ENCODE measurements around the gene ARPP21.
A peak's percentile ranks its signal among the peaks of the same experiment; 100 is the strongest.

Gene ARPP21

DNA sequence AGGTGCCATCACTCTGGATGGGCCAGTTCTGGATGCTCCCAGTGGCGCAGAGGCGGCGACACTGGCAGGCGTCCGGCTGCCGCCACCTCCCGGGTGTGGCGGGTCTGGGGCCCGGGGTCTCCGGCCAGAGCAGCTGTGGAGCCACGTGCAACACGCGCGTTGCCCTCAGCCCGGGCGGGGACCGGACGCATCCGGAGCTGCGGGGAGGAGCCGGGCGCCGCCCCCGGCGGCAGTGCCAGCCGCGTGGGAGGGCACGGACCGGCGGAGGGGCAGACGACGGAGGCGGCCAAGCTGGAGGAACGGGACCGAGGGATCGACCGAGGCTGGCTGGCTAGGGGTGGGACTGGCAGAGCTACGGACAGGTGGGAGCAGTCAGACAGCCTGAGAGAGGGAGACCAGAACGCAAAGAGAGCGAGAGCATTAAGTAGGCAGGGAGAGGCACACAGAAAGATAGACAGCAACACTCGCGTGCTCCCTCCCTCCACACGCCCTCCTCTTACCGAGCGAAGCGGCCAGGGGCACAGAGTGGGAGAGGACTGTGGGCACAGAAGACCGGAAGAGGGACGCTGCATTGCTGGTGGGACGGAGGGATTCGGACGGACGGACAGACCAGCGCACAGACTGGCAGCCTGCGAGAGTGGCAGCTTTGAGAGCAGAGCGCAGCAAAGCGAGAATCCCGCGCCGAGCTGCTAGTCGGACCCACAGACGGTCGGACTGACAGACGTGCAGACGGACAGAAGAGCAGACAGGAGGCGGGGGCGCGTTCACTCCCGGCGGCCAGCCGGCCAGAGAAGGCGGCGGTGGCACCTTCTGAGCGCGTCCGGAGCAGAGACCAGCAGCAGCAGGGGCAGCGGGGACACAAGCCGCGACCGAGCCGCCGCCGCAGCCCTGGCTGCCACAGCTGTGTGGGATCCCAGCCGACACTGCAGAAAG lies at the start of gene ARPP21:
Gene ARPP21 (plus strand): TSS at position 272 of the 933 bp plus-strand sequence. CDS start 42,227 bp downstream, outside the sequence.
- Mint-ChIP-seq H3K27ac (no peak within 1 kb of the TSS), H3K4me1 (peaks cover 19% of the 10 kb centered on the region), H3K9me3 (peaks cover 5% of the 10 kb centered on the region), H3K36me3 (ENCODE audit: low read depth) (no peaks in the 10 kb centered on the region), H3K27me3 (ENCODE audit: low read depth, poor library complexity) (peaks cover 63% of the 10 kb centered on the region), H3K4me3 (peak within 1 kb of the TSS; percentile 94)
- DNase-seq: peak; percentile 64
- TF ChIP-seq, protein P1, sequence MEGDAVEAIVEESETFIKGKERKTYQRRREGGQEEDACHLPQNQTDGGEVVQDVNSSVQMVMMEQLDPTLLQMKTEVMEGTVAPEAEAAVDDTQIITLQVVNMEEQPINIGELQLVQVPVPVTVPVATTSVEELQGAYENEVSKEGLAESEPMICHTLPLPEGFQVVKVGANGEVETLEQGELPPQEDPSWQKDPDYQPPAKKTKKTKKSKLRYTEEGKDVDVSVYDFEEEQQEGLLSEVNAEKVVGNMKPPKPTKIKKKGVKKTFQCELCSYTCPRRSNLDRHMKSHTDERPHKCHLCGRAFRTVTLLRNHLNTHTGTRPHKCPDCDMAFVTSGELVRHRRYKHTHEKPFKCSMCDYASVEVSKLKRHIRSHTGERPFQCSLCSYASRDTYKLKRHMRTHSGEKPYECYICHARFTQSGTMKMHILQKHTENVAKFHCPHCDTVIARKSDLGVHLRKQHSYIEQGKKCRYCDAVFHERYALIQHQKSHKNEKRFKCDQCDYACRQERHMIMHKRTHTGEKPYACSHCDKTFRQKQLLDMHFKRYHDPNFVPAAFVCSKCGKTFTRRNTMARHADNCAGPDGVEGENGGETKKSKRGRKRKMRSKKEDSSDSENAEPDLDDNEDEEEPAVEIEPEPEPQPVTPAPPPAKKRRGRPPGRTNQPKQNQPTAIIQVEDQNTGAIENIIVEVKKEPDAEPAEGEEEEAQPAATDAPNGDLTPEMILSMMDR (IDR thresholded peaks at IDR 0.05): no peak

DNA sequence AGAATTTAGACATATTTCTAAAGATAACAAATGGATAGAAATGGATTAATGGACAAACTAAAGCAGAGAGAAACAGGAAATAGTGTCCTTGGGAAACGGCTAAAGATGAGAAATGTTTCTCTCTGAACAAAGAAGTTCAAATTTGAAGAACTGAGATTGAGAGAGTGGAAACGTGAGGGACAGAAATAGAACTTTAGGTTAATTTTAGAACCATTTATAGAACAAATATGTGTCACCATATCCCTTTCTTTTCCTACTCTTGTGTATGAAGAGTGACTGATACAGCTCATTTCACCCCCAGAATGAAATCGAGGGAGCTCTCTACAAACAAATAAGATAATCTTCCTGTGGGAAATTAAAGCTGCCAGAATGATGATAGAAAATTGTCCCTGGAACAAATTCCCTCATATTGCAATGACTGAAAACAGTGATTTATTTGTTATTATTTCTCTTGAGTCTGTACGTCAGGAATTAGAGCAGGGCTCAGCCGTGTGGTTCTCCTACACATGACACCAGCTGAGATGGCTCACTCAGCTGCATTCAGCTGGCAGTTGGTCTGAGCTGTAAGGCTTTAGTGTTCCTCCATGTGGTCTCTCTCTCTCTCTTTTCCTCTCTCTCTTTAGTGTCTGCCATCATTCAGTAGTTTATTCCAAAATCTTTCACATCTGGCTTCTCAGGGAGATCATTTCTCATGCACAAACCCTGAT lies 46.6 kb upstream of the ARPP21 start:
- H3K27ac Mint-ChIP-seq: no peak overlapping the region
- H3K9me3 Mint-ChIP-seq: peaks cover 10% of the 10 kb centered on the region
- H3K36me3 Mint-ChIP-seq (ENCODE audit: low read depth): no peaks in the 10 kb centered on the region
- TF ChIP-seq, protein P1 (IDR thresholded peaks at IDR 0.05): no peak
- no peak overlapping the region for H3K4me3 Mint-ChIP-seq
- no peak for DNase-seq
- H3K27me3 Mint-ChIP-seq (ENCODE audit: low read depth, poor library complexity): peaks cover 3% of the 10 kb centered on the region
- no peaks in the 10 kb centered on the region for H3K4me1 Mint-ChIP-seq

DNA sequence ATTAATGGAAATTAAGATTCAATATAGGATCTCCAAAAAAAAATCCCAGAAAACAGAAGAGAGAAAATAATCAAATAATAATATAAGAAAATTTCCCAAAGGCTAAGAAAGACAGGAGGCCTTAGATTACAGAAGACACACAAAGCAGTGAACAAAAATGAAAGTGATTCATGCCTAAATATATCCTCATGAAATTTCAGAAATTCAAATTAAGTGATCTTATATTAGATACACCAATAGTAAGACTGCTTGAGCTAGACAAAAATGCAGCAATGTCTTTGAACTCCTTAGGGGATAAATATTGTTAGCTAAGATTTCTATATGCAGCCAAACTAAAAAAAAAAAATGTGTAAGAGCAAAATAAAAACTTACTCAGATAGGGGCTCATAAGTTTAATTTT lies 44.6 kb upstream of the ARPP21 start:
- Mint-ChIP-seq H3K27ac (no peak overlapping the region), H3K36me3 (ENCODE audit: low read depth) (no peaks in the 10 kb centered on the region), H3K9me3 (peaks cover 10% of the 10 kb centered on the region), H3K4me3 (no peak overlapping the region), H3K27me3 (ENCODE audit: low read depth, poor library complexity) (peaks cover 3% of the 10 kb centered on the region), H3K4me1 (no peaks in the 10 kb centered on the region)
- TF ChIP-seq, protein P1 (IDR thresholded peaks at IDR 0.05): no peak
- no peak for DNase-seq

DNA sequence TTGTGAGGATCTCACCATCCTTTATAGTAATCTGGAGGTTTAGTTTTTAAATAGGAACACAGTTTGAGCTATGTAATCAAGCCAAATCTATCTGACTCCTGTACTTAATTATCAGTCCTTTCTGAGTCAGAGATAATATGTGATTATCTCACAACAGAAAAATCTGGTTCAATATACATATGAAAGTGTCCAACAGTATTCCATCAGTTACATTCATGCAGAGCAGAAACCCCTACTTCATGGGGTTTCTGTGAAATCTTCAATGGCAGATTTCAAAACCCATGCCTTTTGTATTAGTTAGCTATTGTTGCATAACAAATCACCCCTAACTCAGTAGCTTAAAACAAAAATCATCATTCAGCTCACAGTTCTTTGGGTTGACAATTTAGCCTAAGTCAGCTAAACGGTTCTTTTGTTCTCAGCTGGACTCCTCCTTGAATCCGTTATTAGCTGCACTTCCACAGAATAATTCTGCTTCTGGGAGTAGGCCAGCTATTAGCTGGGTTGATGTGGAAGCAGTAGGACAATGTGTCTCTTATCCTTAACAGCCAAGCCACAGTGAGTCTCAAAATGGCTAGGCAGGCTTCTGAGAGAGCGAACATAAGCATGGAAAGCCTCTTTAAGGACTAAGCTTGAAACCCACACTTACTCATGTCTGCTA lies 42.9 kb upstream of the ARPP21 start:
- Mint-ChIP-seq H3K36me3 (ENCODE audit: low read depth) (no peaks in the 10 kb centered on the region), H3K4me1 (no peaks in the 10 kb centered on the region), H3K27ac (no peak overlapping the region), H3K9me3 (peaks cover 10% of the 10 kb centered on the region), H3K4me3 (no peak overlapping the region), H3K27me3 (ENCODE audit: low read depth, poor library complexity) (peaks cover 3% of the 10 kb centered on the region)
- no peak for DNase-seq
- TF ChIP-seq, protein P1 (IDR thresholded peaks at IDR 0.05): no peak

DNA sequence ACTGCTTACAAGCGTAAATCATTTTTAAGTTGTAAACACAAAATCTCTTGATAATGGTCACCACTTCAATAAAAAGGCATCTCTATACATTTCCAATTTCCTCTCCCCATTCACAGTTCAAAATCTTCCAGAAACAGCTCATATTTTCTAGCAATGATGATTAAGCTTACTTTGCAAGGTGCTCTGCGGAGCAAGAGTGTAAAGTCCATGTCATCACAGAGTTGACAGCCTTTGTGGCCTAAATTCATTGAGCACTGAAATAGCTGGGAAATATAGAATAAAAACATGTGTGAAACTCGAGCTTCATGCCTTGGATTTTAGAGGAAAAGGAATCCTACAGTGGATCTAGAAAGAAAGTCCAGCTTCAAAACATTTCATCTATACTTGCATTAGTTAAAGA lies 41.8 kb upstream of the ARPP21 start:
- Mint-ChIP-seq H3K4me3 (no peak overlapping the region), H3K36me3 (ENCODE audit: low read depth) (no peaks in the 10 kb centered on the region), H3K9me3 (peaks cover 8% of the 10 kb centered on the region), H3K27ac (no peak overlapping the region), H3K4me1 (no peaks in the 10 kb centered on the region), H3K27me3 (ENCODE audit: low read depth, poor library complexity) (no peaks in the 10 kb centered on the region)
- DNase-seq: no peak
- TF ChIP-seq, protein P1 (IDR thresholded peaks at IDR 0.05): no peak

Measured in nephron progenitor cell (in vitro differentiated cells).